Measurements from ENCODE around the gene KIFC1.
"Not testable (repeated sequence)": the region's sequence is repeated elsewhere in the genome, so short reads cannot be mapped to it uniquely, and the experiment has no call there.

KIFC1 gene

GRCh38 chr6:33364475-33365205 is 27.0 kb upstream of the KIFC1 start:
- peaks cover 30% of the 10 kb centered on the region for H3K27me3 ChIP-seq (ENCODE audit: control insufficient read depth, insufficient read depth, low read length)
- H3K9me3 ChIP-seq (replicated peaks; ENCODE audit: low read length); H3K9ac ChIP-seq (ENCODE audit: low read depth, low read length); H3K4me2 ChIP-seq (ENCODE audit: low read length); H3K36me3 ChIP-seq (ENCODE audit: insufficient read depth, low read length); H3K4me1 ChIP-seq (ENCODE audit: control insufficient read depth, insufficient read depth, low read length); H3K4me3 ChIP-seq (ENCODE audit: low read length): not testable (repeated sequence)

DNA sequence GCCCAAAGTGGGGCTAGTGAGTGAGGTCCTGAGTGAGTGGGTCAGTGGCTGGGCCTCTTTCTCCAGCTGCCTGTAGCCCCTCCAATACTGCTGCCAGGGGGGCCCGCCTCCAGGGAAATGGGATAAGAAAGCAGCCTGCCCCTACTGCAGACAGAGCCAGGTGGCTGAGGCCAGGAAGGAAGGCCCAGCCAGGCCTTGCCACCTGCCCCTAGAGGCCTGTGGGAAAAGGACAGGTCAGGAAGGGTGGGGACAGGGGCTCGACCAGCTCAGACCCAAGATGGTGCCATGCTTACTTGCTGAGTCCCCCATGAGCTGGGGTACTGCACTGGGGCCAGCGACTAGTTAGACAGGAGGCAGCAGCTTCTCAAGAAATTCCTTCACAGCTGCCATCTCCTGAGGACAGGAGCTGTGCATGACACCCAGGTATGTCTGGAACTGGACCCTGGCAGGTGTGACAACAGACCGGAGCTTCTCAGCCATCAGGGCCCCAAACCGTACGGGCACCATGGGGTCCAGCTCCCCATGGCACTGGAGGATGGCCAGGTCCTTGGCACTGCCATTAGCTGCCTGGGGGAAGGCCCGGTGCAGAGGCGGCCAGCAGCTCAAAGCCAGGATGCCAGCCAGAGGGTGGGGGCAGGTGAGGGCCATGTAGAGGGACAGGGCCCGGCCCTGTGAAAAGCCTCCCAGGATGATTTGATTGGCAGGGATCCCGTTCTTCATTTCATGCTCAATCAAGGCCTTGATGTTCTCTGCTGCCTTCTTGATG is 26.2 kb upstream of the KIFC1 start:
- H3K4me3 ChIP-seq (ENCODE audit: low read length); H3K4me1 ChIP-seq (ENCODE audit: control insufficient read depth, insufficient read depth, low read length); H3K9ac ChIP-seq (ENCODE audit: low read depth, low read length); H3K9me3 ChIP-seq (replicated peaks; ENCODE audit: low read length); H3K4me2 ChIP-seq (ENCODE audit: low read length); H3K36me3 ChIP-seq (ENCODE audit: insufficient read depth, low read length): not testable (repeated sequence)
- H3K27me3 ChIP-seq (ENCODE audit: control insufficient read depth, insufficient read depth, low read length) = peaks cover 22% of the 10 kb centered on the region

DNA sequence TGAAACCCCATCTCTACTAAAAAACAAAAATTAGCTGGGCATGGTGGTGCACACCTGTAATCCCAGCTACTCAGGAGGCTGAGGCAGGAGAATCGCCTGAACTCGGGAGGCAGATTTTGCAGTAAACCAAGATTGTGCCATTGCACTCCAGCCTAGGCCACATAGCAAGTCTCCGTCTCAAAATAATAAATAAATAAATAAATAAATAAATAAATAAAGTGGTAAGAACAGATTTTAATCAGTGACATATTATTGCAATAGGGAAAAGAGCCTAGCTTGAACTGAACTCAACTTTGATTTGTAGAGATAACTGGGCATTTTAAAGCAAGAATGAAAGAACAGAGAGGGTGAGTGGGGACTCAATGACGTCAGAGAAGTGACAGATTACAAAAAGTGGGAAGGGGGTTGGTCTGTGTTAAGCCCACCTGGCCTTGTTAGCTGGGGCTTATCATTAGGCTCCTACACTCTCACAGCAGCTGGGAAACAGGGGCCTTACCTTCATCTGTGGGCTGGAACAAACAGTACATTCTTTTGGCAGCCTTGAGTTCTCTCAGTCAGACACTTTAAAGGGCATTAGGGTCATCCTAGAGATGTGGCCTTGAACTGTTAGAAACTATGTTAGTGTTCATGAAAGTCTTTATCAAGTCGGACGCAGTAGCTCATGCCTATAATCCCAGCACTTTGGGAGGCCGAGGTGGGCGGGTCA is 24.5 kb upstream of the KIFC1 start:
- Histone ChIP-seq H3K9me3 (replicated peaks; ENCODE audit: low read length) (no peaks in the 10 kb centered on the region), H3K4me2 (ENCODE audit: low read length) (no peak overlapping the region), H3K4me3 (ENCODE audit: low read length) (no peak overlapping the region), H3K9ac (ENCODE audit: low read depth, low read length) (no peak overlapping the region), H3K36me3 (ENCODE audit: insufficient read depth, low read length) (no peaks in the 10 kb centered on the region), H3K4me1 (ENCODE audit: control insufficient read depth, insufficient read depth, low read length) (no peaks in the 10 kb centered on the region), H3K27me3 (ENCODE audit: control insufficient read depth, insufficient read depth, low read length) (peaks cover 7% of the 10 kb centered on the region)

GRCh38 chr6:33367715-33368025 is 24.0 kb upstream of the KIFC1 start:
- not testable (repeated sequence) for H3K9ac ChIP-seq (ENCODE audit: low read depth, low read length); H3K4me2 ChIP-seq (ENCODE audit: low read length); H3K36me3 ChIP-seq (ENCODE audit: insufficient read depth, low read length); H3K4me3 ChIP-seq (ENCODE audit: low read length); H3K9me3 ChIP-seq (replicated peaks; ENCODE audit: low read length); H3K4me1 ChIP-seq (ENCODE audit: control insufficient read depth, insufficient read depth, low read length); H3K27me3 ChIP-seq (ENCODE audit: control insufficient read depth, insufficient read depth, low read length)

DNA sequence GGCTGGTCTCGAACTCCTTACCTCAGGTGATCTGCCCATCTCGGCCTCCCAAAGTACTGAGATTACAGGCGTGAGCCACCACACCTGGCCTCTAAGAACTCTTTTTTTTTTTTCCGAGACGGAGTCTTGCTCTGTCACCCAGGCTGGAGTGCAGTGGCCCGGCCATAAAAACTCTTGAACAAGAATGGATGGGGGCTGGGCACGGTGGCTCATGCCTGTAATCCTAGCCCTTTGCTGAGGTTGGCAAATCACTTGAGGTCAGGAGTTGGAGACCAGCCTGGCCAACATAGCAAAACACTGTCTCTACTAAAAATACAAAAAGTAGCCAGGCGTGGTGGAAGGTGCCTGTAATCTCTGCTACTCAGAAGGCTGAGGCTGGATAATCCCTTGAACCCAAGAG is 19.7 kb upstream of the KIFC1 start:
- H3K4me1 ChIP-seq (ENCODE audit: control insufficient read depth, insufficient read depth, low read length) = peaks cover 21% of the 10 kb centered on the region
- not testable (repeated sequence) for H3K9me3 ChIP-seq (replicated peaks; ENCODE audit: low read length); H3K27me3 ChIP-seq (ENCODE audit: control insufficient read depth, insufficient read depth, low read length); H3K9ac ChIP-seq (ENCODE audit: low read depth, low read length); H3K4me2 ChIP-seq (ENCODE audit: low read length); H3K4me3 ChIP-seq (ENCODE audit: low read length); H3K36me3 ChIP-seq (ENCODE audit: insufficient read depth, low read length)

GRCh38 chr6:33372526-33373123 is 19.0 kb upstream of the KIFC1 start:
- no peaks in the 10 kb centered on the region for H3K27me3 ChIP-seq (ENCODE audit: control insufficient read depth, insufficient read depth, low read length)
- H3K9ac ChIP-seq (ENCODE audit: low read depth, low read length) = no peak overlapping the region
- peaks cover 21% of the 10 kb centered on the region for H3K4me1 ChIP-seq (ENCODE audit: control insufficient read depth, insufficient read depth, low read length)
- H3K4me3 ChIP-seq (ENCODE audit: low read length) = no peak overlapping the region
- H3K36me3 ChIP-seq (ENCODE audit: insufficient read depth, low read length) = no peaks in the 10 kb centered on the region
- no peaks in the 10 kb centered on the region for H3K9me3 ChIP-seq (replicated peaks; ENCODE audit: low read length)
- no peak overlapping the region for H3K4me2 ChIP-seq (ENCODE audit: low read length)

DNA sequence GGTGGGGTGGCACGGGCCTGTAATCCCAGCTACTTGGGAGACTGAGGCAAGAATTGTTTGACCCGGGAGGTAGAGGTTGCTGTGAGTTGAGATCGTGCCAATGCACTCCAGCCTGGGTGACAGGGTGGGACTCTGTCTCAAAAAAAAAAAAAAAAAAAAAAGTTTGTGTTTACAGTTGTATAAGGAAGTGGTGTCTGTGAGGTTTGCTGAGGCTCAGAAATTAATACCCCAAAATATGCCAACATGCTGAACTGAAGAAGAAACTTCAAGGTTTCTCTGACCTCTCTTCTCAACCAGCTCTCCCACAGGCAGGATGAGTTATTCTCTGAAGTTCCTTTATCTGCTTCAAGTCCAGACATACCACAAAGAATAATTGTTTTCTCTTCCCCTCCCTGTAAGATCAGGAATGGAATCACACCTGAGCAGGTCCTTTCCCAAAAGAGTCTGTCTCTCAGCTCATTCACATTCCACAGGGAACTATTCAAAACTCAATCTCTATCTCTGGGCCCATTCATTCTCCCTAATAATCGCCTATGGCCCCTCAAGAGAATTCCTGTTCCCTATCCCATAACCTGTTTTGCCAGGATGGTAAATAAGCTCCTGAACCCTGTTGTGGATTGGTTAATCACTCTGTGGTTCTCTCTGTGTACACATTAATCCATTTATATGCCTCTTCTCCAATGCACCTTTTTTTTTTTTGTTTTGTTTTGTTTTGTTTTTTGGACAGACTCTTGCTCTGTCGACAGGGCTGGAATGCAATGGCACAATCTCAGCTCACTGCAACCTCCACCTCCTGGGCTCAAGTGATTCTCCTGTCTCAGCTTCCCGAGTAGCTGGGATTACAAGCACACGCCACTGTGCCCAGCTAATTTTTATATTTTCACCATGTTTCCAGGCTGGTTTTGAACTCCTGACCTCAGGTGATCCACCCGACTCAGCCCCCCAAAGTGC is 17.4 kb upstream of the KIFC1 start:
- no peaks in the 10 kb centered on the region for H3K36me3 ChIP-seq (ENCODE audit: insufficient read depth, low read length)

DNA sequence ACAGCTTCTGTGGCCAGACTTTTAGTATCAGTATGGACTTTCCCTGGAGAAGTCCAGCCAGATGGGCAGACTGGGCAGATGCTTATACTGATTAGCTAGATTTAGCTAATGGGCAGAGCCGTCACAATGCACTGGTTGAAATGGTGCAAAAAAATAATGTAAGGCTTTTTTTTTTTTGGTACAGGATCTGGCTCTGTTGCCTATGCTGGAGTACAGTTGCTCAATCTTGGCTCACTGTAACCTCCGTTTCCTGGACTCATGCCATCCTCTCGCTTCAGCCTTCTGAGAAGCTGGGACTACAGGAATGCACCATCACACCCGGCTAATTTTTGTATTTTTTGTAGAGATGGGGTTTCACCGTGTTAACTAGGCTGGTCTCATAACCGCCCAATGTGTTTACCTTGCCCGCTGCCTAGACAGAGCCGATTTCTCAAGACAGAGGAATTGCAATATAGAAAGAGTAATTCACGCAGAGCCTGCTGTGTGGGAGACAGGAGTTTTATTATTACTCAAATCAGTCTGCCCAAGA is 16.4 kb upstream of the KIFC1 start:
- H3K9ac ChIP-seq (ENCODE audit: low read depth, low read length) = peak overlapping the region; percentile 21

More for the DNA sequence above, 17.4 kb upstream of the KIFC1 start:
- Histone ChIP-seq H3K9me3 (replicated peaks; ENCODE audit: low read length) (no peaks in the 10 kb centered on the region), H3K9ac (ENCODE audit: low read depth, low read length) (no peak overlapping the region), H3K4me3 (ENCODE audit: low read length) (no peak overlapping the region), H3K4me2 (ENCODE audit: low read length) (no peak overlapping the region), H3K4me1 (ENCODE audit: control insufficient read depth, insufficient read depth, low read length) (peaks cover 21% of the 10 kb centered on the region), H3K27me3 (ENCODE audit: control insufficient read depth, insufficient read depth, low read length) (no peaks in the 10 kb centered on the region)

GRCh38 chr6:33377171-33377570 is 14.5 kb upstream of the KIFC1 start:
- H3K9ac ChIP-seq (ENCODE audit: low read depth, low read length) = no peak overlapping the region
- H3K4me3 ChIP-seq (ENCODE audit: low read length) = no peak overlapping the region
- H3K27me3 ChIP-seq (ENCODE audit: control insufficient read depth, insufficient read depth, low read length) = peaks cover 5% of the 10 kb centered on the region
- H3K4me1 ChIP-seq (ENCODE audit: control insufficient read depth, insufficient read depth, low read length) = peaks cover 21% of the 10 kb centered on the region
- H3K36me3 ChIP-seq (ENCODE audit: insufficient read depth, low read length) = no peaks in the 10 kb centered on the region
- H3K9me3 ChIP-seq (replicated peaks; ENCODE audit: low read length) = no peaks in the 10 kb centered on the region
- H3K4me2 ChIP-seq (ENCODE audit: low read length) = no peak overlapping the region

More for the DNA sequence above, 16.4 kb upstream of the KIFC1 start:
- Histone ChIP-seq H3K27me3 (ENCODE audit: control insufficient read depth, insufficient read depth, low read length) (no peaks in the 10 kb centered on the region), H3K4me3 (ENCODE audit: low read length) (no peak overlapping the region), H3K4me1 (ENCODE audit: control insufficient read depth, insufficient read depth, low read length) (peaks cover 21% of the 10 kb centered on the region), H3K36me3 (ENCODE audit: insufficient read depth, low read length) (no peaks in the 10 kb centered on the region), H3K9me3 (replicated peaks; ENCODE audit: low read length) (no peaks in the 10 kb centered on the region), H3K4me2 (ENCODE audit: low read length) (peak overlapping the region; percentile 71)

- not testable (repeated sequence) for H3K36me3 ChIP-seq (ENCODE audit: insufficient read depth, low read length); H3K4me3 ChIP-seq (ENCODE audit: low read length); H3K9me3 ChIP-seq (replicated peaks; ENCODE audit: low read length); H3K9ac ChIP-seq (ENCODE audit: low read depth, low read length); H3K4me2 ChIP-seq (ENCODE audit: low read length); H3K27me3 ChIP-seq (ENCODE audit: control insufficient read depth, insufficient read depth, low read length)
- peaks cover 19% of the 10 kb centered on the region for H3K4me1 ChIP-seq (ENCODE audit: control insufficient read depth, insufficient read depth, low read length)
Measured at GRCh38 chr6:33379184-33379583, 12.4 kb upstream of the KIFC1 start.
